ENCODE results near the gene IQCF6. TPM values are rescaled to one million over a fixed set of nuclear protein-coding genes. Genes with fewer than 3 reads are reported as not detected.

IQCF6 gene
- polyA plus RNA-seq, 1 donor from 2014 or later = not detected

DNA sequence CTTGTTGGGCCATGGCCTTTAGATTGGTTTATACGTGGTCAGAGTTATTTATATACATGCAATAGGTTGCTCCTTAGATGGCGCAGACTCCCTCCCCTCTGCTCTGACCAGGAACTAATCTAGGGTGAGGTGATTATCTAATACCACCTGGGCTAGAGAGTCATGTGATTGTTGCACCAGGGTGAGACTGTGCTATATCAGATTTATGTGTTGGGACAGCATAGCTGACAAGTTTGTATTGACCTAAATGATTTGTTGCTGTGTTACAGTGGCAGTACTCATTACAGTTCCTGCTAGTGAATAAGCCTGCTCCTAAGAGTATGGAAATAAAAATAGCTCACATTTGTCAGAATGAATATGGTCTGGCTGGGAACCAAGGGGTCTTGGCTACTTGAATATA, 7.2 kb upstream of the IQCF6 start:
- no peaks in the 10 kb centered on the region for H3K36me3 ChIP-seq (ENCODE audit: insufficient read depth, low read length)
- no peaks in the 10 kb centered on the region for H3K27me3 ChIP-seq (ENCODE audit: insufficient read depth, low read depth, low read length)
- H3K4me3 ChIP-seq (ENCODE audit: low read length) = no peak overlapping the region
- no peak overlapping the region for H2AFZ ChIP-seq (ENCODE audit: low read depth, low read length)
- no peaks in the 10 kb centered on the region for H4K20me1 ChIP-seq (ENCODE audit: insufficient read depth)
- no peaks in the 10 kb centered on the region for H3F3A ChIP-seq (ENCODE audit: insufficient read depth, low read length, poor library complexity, severe bottlenecking)
- H3K4me2 ChIP-seq (ENCODE audit: low read length) = no peak overlapping the region
- TF ChIP-seq POLR2AphosphoS5 (IDR thresholded peaks at IDR 0.05) (no peak), EZH2 (IDR thresholded peaks at IDR 0.05; ENCODE audit: borderline replicate concordance, insufficient read depth, low read length, poor library complexity, severe bottlenecking) (no peak), MXI1 (conservative IDR thresholded peaks at IDR 0.05; ENCODE audit: poor library complexity, severe bottlenecking) (no peak), TAF1 (IDR thresholded peaks at IDR 0.05; ENCODE audit: low read depth) (no peak), RAD21 (conservative IDR thresholded peaks at IDR 0.05) (no peak)
- TF ChIP-seq, protein P1, sequence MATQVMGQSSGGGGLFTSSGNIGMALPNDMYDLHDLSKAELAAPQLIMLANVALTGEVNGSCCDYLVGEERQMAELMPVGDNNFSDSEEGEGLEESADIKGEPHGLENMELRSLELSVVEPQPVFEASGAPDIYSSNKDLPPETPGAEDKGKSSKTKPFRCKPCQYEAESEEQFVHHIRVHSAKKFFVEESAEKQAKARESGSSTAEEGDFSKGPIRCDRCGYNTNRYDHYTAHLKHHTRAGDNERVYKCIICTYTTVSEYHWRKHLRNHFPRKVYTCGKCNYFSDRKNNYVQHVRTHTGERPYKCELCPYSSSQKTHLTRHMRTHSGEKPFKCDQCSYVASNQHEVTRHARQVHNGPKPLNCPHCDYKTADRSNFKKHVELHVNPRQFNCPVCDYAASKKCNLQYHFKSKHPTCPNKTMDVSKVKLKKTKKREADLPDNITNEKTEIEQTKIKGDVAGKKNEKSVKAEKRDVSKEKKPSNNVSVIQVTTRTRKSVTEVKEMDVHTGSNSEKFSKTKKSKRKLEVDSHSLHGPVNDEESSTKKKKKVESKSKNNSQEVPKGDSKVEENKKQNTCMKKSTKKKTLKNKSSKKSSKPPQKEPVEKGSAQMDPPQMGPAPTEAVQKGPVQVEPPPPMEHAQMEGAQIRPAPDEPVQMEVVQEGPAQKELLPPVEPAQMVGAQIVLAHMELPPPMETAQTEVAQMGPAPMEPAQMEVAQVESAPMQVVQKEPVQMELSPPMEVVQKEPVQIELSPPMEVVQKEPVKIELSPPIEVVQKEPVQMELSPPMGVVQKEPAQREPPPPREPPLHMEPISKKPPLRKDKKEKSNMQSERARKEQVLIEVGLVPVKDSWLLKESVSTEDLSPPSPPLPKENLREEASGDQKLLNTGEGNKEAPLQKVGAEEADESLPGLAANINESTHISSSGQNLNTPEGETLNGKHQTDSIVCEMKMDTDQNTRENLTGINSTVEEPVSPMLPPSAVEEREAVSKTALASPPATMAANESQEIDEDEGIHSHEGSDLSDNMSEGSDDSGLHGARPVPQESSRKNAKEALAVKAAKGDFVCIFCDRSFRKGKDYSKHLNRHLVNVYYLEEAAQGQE (IDR thresholded peaks at IDR 0.05; ENCODE audit: borderline replicate concordance) = no peak
- TF ChIP-seq, protein P2, sequence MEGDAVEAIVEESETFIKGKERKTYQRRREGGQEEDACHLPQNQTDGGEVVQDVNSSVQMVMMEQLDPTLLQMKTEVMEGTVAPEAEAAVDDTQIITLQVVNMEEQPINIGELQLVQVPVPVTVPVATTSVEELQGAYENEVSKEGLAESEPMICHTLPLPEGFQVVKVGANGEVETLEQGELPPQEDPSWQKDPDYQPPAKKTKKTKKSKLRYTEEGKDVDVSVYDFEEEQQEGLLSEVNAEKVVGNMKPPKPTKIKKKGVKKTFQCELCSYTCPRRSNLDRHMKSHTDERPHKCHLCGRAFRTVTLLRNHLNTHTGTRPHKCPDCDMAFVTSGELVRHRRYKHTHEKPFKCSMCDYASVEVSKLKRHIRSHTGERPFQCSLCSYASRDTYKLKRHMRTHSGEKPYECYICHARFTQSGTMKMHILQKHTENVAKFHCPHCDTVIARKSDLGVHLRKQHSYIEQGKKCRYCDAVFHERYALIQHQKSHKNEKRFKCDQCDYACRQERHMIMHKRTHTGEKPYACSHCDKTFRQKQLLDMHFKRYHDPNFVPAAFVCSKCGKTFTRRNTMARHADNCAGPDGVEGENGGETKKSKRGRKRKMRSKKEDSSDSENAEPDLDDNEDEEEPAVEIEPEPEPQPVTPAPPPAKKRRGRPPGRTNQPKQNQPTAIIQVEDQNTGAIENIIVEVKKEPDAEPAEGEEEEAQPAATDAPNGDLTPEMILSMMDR (IDR thresholded peaks at IDR 0.05; ENCODE audit: poor library complexity, severe bottlenecking) = no peak
- no peaks in the 10 kb centered on the region for H3K79me2 ChIP-seq (replicated peaks; ENCODE audit: insufficient read depth, low read length)
- no peak overlapping the region for H3K27ac ChIP-seq (ENCODE audit: low read length)
- no peaks in the 10 kb centered on the region for H3K9me3 ChIP-seq (ENCODE audit: low read length)
- H3K9ac ChIP-seq (ENCODE audit: low read length) = no peak overlapping the region
- no peaks in the 10 kb centered on the region for H3K9me2 ChIP-seq (ENCODE audit: insufficient read depth, low read length)

DNA sequence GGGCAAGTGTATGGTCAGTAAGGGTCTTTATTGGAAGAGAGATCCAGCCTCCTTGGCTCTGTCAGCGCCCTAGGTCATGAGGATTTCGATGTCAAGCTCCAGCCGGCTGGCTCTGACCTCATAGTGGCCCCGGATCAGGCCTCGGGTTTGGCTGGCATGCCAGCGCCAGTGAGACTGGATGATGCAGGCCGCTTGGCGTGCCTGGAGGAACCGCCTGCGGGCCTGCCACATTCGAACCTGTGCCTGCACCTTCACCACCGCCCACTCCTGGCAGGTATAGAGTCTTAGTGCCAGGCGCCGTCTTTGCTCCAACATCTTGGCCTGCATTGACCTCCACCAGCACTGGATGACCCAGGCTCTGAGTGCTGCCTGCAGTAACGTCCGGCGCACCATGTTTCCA, 483 bp downstream of the IQCF6 start:
- Histone ChIP-seq H3K9me2 (ENCODE audit: insufficient read depth, low read length) (no peaks in the 10 kb centered on the region), H3K9me3 (ENCODE audit: low read length) (no peaks in the 10 kb centered on the region), H3K36me3 (ENCODE audit: insufficient read depth, low read length) (no peaks in the 10 kb centered on the region), H3K27me3 (ENCODE audit: insufficient read depth, low read depth, low read length) (no peaks in the 10 kb centered on the region), H3K27ac (ENCODE audit: low read length) (no peak overlapping the region), H3K4me3 (ENCODE audit: low read length) (no peak overlapping the region), H3K4me2 (ENCODE audit: low read length) (no peak overlapping the region), H3K79me2 (replicated peaks; ENCODE audit: insufficient read depth, low read length) (no peaks in the 10 kb centered on the region), H3K9ac (ENCODE audit: low read length) (no peak overlapping the region), H4K20me1 (ENCODE audit: insufficient read depth) (no peaks in the 10 kb centered on the region), H2AFZ (ENCODE audit: low read depth, low read length) (no peak overlapping the region), H3F3A (ENCODE audit: insufficient read depth, low read length, poor library complexity, severe bottlenecking) (no peaks in the 10 kb centered on the region)
- TF ChIP-seq RAD21 (conservative IDR thresholded peaks at IDR 0.05) = no peak
- TF ChIP-seq, protein P2 (IDR thresholded peaks at IDR 0.05; ENCODE audit: poor library complexity, severe bottlenecking) = no peak
- TF ChIP-seq EP300 (conservative IDR thresholded peaks at IDR 0.05; ENCODE audit: poor library complexity, severe bottlenecking) = no peak
- TF ChIP-seq TAF1 (IDR thresholded peaks at IDR 0.05; ENCODE audit: low read depth) = no peak
- TF ChIP-seq MXI1 (conservative IDR thresholded peaks at IDR 0.05; ENCODE audit: poor library complexity, severe bottlenecking) = no peak
- TF ChIP-seq, protein P1 (IDR thresholded peaks at IDR 0.05; ENCODE audit: borderline replicate concordance) = no peak
- TF ChIP-seq SMC3 (conservative IDR thresholded peaks at IDR 0.05; ENCODE audit: poor library complexity) = no peak
- no peak for TF ChIP-seq EZH2 (IDR thresholded peaks at IDR 0.05; ENCODE audit: borderline replicate concordance, insufficient read depth, low read length, poor library complexity, severe bottlenecking)
- no peak for TF ChIP-seq POLR2AphosphoS5 (IDR thresholded peaks at IDR 0.05)
